ENCODE measurements around the gene GOSR1. TPM values are rescaled to one million over a fixed set of nuclear protein-coding genes. Genes with fewer than 3 reads are reported as not detected.
A peak's percentile ranks its signal among the peaks of the same experiment; 100 is the strongest.

Gene GOSR1
- total RNA-seq, 1 experiment from 2014 or later = 58.1 TPM

GRCh38 chr17:30576326-30576861 is 99.2 kb downstream of the GOSR1 start:
- H2BK5ac ChIP-seq (ENCODE audit: insufficient read length, low read length) = no peak overlapping the region
- no peak overlapping the region for H3K27ac Mint-ChIP-seq
- H3K79me2 ChIP-seq (ENCODE audit: insufficient read depth, low read length) = no peaks in the 10 kb centered on the region
- H3K23ac ChIP-seq (ENCODE audit: insufficient read length, low read depth, low read length) = no peak overlapping the region
- no peak overlapping the region for H3K9ac ChIP-seq (ENCODE audit: extremely low read depth, insufficient read length, low read length)
- H3K9me3 ChIP-seq (ENCODE audit: control insufficient read depth, low read depth, low read length) = no peaks in the 10 kb centered on the region
- no peak overlapping the region for H2AK5ac ChIP-seq (ENCODE audit: insufficient read length, low read length)
- H3K4me3 Mint-ChIP-seq = no peak overlapping the region
- no peaks in the 10 kb centered on the region for H3K36me3 Mint-ChIP-seq (ENCODE audit: insufficient read depth in 1 of 3, low read depth in 3 of 3)
- no CpG with 5 or more reads among the region's 30 CpGs for WGBS (ENCODE audit: extremely low coverage, insufficient read length, low lambda C conversion rate)
- H4K20me1 ChIP-seq (ENCODE audit: control insufficient read depth, insufficient read depth, insufficient read length) = no peaks in the 10 kb centered on the region
- H3K9me3 Mint-ChIP-seq = no peaks in the 10 kb centered on the region
- no peaks in the 10 kb centered on the region for H3K79me1 ChIP-seq (ENCODE audit: insufficient read depth, low read depth, low read length, poor library complexity, severe bottlenecking)
- DNase-seq = peak; percentile 31
- no peak overlapping the region for H3K56ac ChIP-seq (ENCODE audit: insufficient read length, low read depth, low read length)
- H3K4me2 ChIP-seq (ENCODE audit: insufficient read depth, insufficient read length, low read length) = no peak overlapping the region
- H2AFZ ChIP-seq (ENCODE audit: low read length) = no peak overlapping the region
- no peak overlapping the region for H3K14ac ChIP-seq (ENCODE audit: insufficient read depth, low read length)
- H3K18ac ChIP-seq (ENCODE audit: insufficient read length, low read depth, low read length) = no peak overlapping the region
- H2BK15ac ChIP-seq (ENCODE audit: low read depth, low read length) = no peak overlapping the region
- H3K4me1 Mint-ChIP-seq = peaks cover 16 to 21% of the 10 kb centered on the region in 2 experiments
- no peak overlapping the region for H3K27ac ChIP-seq (ENCODE audit: insufficient read length, low read depth, low read length)
- TF ChIP-seq, protein P1, sequence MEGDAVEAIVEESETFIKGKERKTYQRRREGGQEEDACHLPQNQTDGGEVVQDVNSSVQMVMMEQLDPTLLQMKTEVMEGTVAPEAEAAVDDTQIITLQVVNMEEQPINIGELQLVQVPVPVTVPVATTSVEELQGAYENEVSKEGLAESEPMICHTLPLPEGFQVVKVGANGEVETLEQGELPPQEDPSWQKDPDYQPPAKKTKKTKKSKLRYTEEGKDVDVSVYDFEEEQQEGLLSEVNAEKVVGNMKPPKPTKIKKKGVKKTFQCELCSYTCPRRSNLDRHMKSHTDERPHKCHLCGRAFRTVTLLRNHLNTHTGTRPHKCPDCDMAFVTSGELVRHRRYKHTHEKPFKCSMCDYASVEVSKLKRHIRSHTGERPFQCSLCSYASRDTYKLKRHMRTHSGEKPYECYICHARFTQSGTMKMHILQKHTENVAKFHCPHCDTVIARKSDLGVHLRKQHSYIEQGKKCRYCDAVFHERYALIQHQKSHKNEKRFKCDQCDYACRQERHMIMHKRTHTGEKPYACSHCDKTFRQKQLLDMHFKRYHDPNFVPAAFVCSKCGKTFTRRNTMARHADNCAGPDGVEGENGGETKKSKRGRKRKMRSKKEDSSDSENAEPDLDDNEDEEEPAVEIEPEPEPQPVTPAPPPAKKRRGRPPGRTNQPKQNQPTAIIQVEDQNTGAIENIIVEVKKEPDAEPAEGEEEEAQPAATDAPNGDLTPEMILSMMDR (conservative IDR thresholded peaks at IDR 0.05) = no peak
- no peak overlapping the region for H3T11ph ChIP-seq (ENCODE audit: low read length)
- H4K5ac ChIP-seq (ENCODE audit: insufficient read length, low read depth, low read length) = no peak overlapping the region
- no peak overlapping the region for H2BK20ac ChIP-seq (ENCODE audit: low read depth, low read length, poor library complexity, severe bottlenecking)
- no peaks in the 10 kb centered on the region for H3K23me2 ChIP-seq (ENCODE audit: insufficient read length, low read depth, low read length, poor library complexity, severe bottlenecking)
- no peak overlapping the region for H3K4ac ChIP-seq (ENCODE audit: low read depth, low read length)
- H3K27me3 ChIP-seq (ENCODE audit: insufficient read depth, low read length) = no peaks in the 10 kb centered on the region
- H3K27me3 Mint-ChIP-seq (ENCODE audit: low read depth) = peaks cover 6% of the 10 kb centered on the region; the same call in 1 of the 2 replicates
- H2BK120ac ChIP-seq (ENCODE audit: low read depth, low read length, poor library complexity, severe bottlenecking) = no peak overlapping the region
- H4K91ac ChIP-seq (ENCODE audit: insufficient read length, low read depth, low read length) = no peak overlapping the region
- H4K8ac ChIP-seq (replicated peaks; ENCODE audit: insufficient read length, low read depth, low read length) = no peak overlapping the region
- no peak overlapping the region for H2BK12ac ChIP-seq (ENCODE audit: insufficient read length, low read depth, low read length)
- no peaks in the 10 kb centered on the region; the same call in 1 of the 2 replicates for H3K4me1 ChIP-seq (ENCODE audit: insufficient read depth, low read length)

Other genes with a start within 250 kb of the GOSR1 start
- 0.02 and 0.44 TPM in 2 replicates for gene SLC6A4, start 241.7 kb upstream of the GOSR1 start, total RNA-seq (2021)
- gene BLMH, start 185.5 kb upstream of the GOSR1 start, total RNA-seq (2021) = 74.7 and 79.9 TPM in 2 replicates
- gene TMIGD1, start 143.4 kb upstream of the GOSR1 start, total RNA-seq (2021) = not detected in 2 replicates
- gene CPD, start 98.5 kb upstream of the GOSR1 start, total RNA-seq (2021) = 42.8 and 47.0 TPM in 2 replicates